Sigmoid colon (tissue), 4 donors: ENCODE measurements around the gene GUCA1A.

Experiments used
- CTCF ChIP-seq, 4 experiments: fragments of 450-650 bp in 3 of 4; fragments of 200-600 bp in 1 of 4; IDR thresholded peaks; one replicate each; pipeline ENCODE4 v1.5.1; 2016 to 2019; ENCODE audit warnings: antibody characterized with exemption in 4 of 4, mild to moderate bottlenecking in 3 of 4, moderate library complexity in 2 of 4
- POLR2A ChIP-seq, 2 donors: fragments of 450-650 bp; IDR thresholded peaks; one replicate each; pipeline ENCODE4 v1.6.1; 2016; ENCODE audit warnings: antibody characterized with exemption in 2 of 2, mild to moderate bottlenecking in 2 of 2, moderate library complexity in 2 of 2
- POLR2AphosphoS5 ChIP-seq, 4 donors: sonication (generic); formaldehyde crosslinking; IDR thresholded peaks; one replicate each; pipeline ENCODE4 v1.6.1; 2017; ENCODE audit warnings: antibody characterized with exemption in 4 of 4

GRCh38 chr6:42179945-42180313 lies 6.8 kb downstream of the GUCA1A start:
- TF ChIP-seq CTCF (IDR thresholded peaks at IDR 0.05) (no peak), POLR2A (IDR thresholded peaks at IDR 0.05) (no peak), POLR2AphosphoS5 (IDR thresholded peaks at IDR 0.05) (no peak)
